Neuronal stem cell (in vitro differentiated cells): ENCODE data around the gene PNRC1.

Experiments
- DNase-seq: peaks from one replicate; pipeline ENCODE4 v3.0.0-alpha.2; 2013; ENCODE audit warnings: low spot score
- H2AFZ ChIP-seq: one replicate; pipeline ENCODE4 v1.6.1; 2013; ENCODE audit warnings: mild to moderate bottlenecking, low read length, inconsistent platforms
- H2AK5ac ChIP-seq: 2 replicates; pipeline ENCODE4 v1.6.1; 2013; ENCODE audit warnings: low read depth, mild to moderate bottlenecking, inconsistent platforms, low read length, moderate library complexity, mixed read lengths
- H2BK120ac ChIP-seq: 2 replicates; pipeline ENCODE4 v1.6.1; 2013; ENCODE audit warnings: low read depth, mild to moderate bottlenecking, inconsistent platforms, low read length, moderate library complexity, mixed read lengths
- H2BK12ac ChIP-seq: one replicate; pipeline ENCODE4 v1.6.1; 2013; ENCODE audit warnings: low read length, inconsistent platforms
- H2BK15ac ChIP-seq: 2 replicates; pipeline ENCODE4 v1.6.1; 2013; ENCODE audit warnings: mild to moderate bottlenecking, low read length, inconsistent platforms, mixed read lengths
- H2BK5ac ChIP-seq: one replicate; pipeline ENCODE4 v1.6.1; 2013; ENCODE audit warnings: inconsistent platforms, mild to moderate bottlenecking, low read length, moderate library complexity
- H3K14ac ChIP-seq: one replicate; pipeline ENCODE4 v1.6.1; 2013; ENCODE audit warnings: low read length, inconsistent platforms
- H3K18ac ChIP-seq: 2 replicates; pipeline ENCODE4 v1.6.1; 2013; ENCODE audit warnings: low read length, inconsistent platforms
- H3K23ac ChIP-seq: 2 replicates; pipeline ENCODE4 v1.6.1; 2013; ENCODE audit warnings: low read depth, mild to moderate bottlenecking, mixed read lengths, low read length, inconsistent platforms; ENCODE audit not compliant: poor library complexity
- H3K27ac ChIP-seq: replicated peaks from 3 replicates; pipeline ENCODE4 v1.5.1; 2013; ENCODE audit warnings: low read length, inconsistent platforms
- H3K27me3 ChIP-seq, 3 experiments: 2 replicates each; pipeline ENCODE4 v1.6.1; 2013; ENCODE audit warnings: low read length in 3 of 3, mild to moderate bottlenecking in 2 of 3, inconsistent platforms in 1 of 3, low read depth in 1 of 3, mixed read lengths in 1 of 3, moderate library complexity in 1 of 3; ENCODE audit not compliant: control insufficient read depth in 3 of 3, insufficient read depth in 3 of 3
- H3K36me3 ChIP-seq, 2 donors: replicated peaks in 1 of 2; 2 replicates each; pipeline ENCODE4 v1.6.1; 2013; ENCODE audit warnings: low read length in 2 of 2; ENCODE audit not compliant: control insufficient read depth in 2 of 2, insufficient read depth in 2 of 2
- H3K4ac ChIP-seq: 2 replicates; pipeline ENCODE4 v1.6.1; 2013; ENCODE audit warnings: inconsistent platforms, mild to moderate bottlenecking, low read length, moderate library complexity
- H3K4me1 ChIP-seq, 2 donors: 1 replicate in 1 of 2; 2 replicates in 1 of 2; pipeline ENCODE4 v1.6.1; 2013; ENCODE audit warnings: low read length in 2 of 2, low read depth in 1 of 2; ENCODE audit not compliant: control insufficient read depth in 2 of 2, insufficient read depth in 1 of 2
- H3K4me2 ChIP-seq: one replicate; pipeline ENCODE4 v1.6.1; 2013; ENCODE audit warnings: mild to moderate bottlenecking, low read length, inconsistent platforms; ENCODE audit not compliant: insufficient read depth, poor library complexity, severe bottlenecking
- H3K4me3 ChIP-seq, 2 donors: 2 replicates each; pipeline ENCODE4 v1.5.1; 2013; ENCODE audit warnings: low read length in 2 of 2, mild to moderate bottlenecking in 2 of 2, inconsistent platforms in 1 of 2, moderate library complexity in 1 of 2
- H3K79me1 ChIP-seq: one replicate; pipeline ENCODE4 v1.6.1; 2013; ENCODE audit warnings: low read depth, mild to moderate bottlenecking, inconsistent platforms, low read length, moderate library complexity
- H3K9ac ChIP-seq: one replicate; pipeline ENCODE4 v1.6.1; 2013; ENCODE audit warnings: mild to moderate bottlenecking, low read depth, low read length, inconsistent platforms; ENCODE audit not compliant: poor library complexity
- H3K9me3 ChIP-seq, 2 donors: replicated peaks in 1 of 2; 2 replicates each; pipeline versions ENCODE3 to v1.6.1; 2013; ENCODE audit warnings: low read length in 2 of 2, mild to moderate bottlenecking in 2 of 2, inconsistent platforms in 1 of 2, low read depth in 1 of 2, mixed read lengths in 1 of 2, moderate library complexity in 1 of 2; ENCODE audit not compliant: control insufficient read depth in 2 of 2, insufficient read depth in 1 of 2
- H4K8ac ChIP-seq: one replicate; pipeline ENCODE4 v1.6.1; 2013; ENCODE audit warnings: low read depth, mild to moderate bottlenecking, inconsistent platforms, low read length, moderate library complexity
- H4K91ac ChIP-seq: one replicate; pipeline ENCODE4 v1.6.1; 2013; ENCODE audit warnings: low read length, low read depth, mild to moderate bottlenecking, inconsistent platforms; ENCODE audit not compliant: poor library complexity
- WGBS, 2 donors: extraction: QIAGEN DNeasy Blood & Tissue Kit; methylation state at CpG; one replicate each; pipeline ENCODE4 v1.1.7; 2013; ENCODE audit warnings: missing lambda C conversion rate in 2 of 2, mixed read lengths in 1 of 2; ENCODE audit not compliant: insufficient read length in 2 of 2, insufficient replicate concordance in 1 of 2; ENCODE audit errors: extremely low coverage in 2 of 2; 5-methylcytosine and 5-hydroxymethylcytosine counted together

Gene PNRC1

GRCh38 chr6:89069536-89070163, 10.9 kb upstream of the PNRC1 start:
- H3K18ac ChIP-seq: no peak overlapping the region
- no peak for DNase-seq
- H2BK5ac ChIP-seq: no peak overlapping the region
- H3K9ac ChIP-seq: no peak overlapping the region
- WGBS, 2 donors: no CpG with 5 or more reads among the region's 10 CpGs
- no peak overlapping the region for H2BK15ac ChIP-seq
- H4K91ac ChIP-seq: no peak overlapping the region
- no peak overlapping the region for H4K8ac ChIP-seq
- H3K4me1 ChIP-seq: no peaks in the 10 kb centered on the region
- no peak overlapping the region for H3K14ac ChIP-seq
- H3K27me3 ChIP-seq: peaks cover 0 to 20% (median 0%) of the 10 kb centered on the region in 3 experiments
- H3K79me1 ChIP-seq: no peaks in the 10 kb centered on the region
- no peak overlapping the region for H2BK12ac ChIP-seq
- H3K36me3 ChIP-seq: no peaks in the 10 kb centered on the region
- no peak overlapping the region for H3K4me2 ChIP-seq
- H3K4ac ChIP-seq: no peak overlapping the region
- no peak overlapping the region for H2AFZ ChIP-seq
- H3K4me3 ChIP-seq: no peak overlapping the region
- no peak overlapping the region for H3K27ac ChIP-seq
- H3K23ac ChIP-seq: no peak overlapping the region
- H2AK5ac ChIP-seq: no peak overlapping the region
- H3K9me3 ChIP-seq: peaks cover 0 to 11% of the 10 kb centered on the region in 2 donors
- no peak overlapping the region for H2BK120ac ChIP-seq

DNA sequence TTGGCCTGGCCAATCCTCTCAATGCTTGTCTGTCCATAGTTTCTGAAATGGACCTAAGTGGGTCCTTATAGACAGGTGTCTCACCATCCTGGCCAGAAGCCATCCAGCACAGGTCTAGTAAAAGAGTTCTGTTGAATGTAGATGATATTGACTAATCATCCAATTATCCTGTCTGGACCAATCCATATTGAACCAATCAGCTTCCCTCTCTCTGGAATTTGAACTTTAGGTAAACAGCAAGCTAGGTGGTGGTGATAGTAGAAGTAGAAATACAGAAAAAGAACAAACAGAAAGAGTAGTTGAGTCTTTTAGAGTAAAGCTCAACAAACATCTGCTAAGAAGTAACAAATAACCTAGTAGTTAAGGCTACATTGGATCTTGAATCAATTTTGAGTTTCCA, 9.5 kb upstream of the PNRC1 start:
- H4K91ac ChIP-seq: no peak overlapping the region
- no peak overlapping the region for H3K14ac ChIP-seq
- no peak overlapping the region for H2BK120ac ChIP-seq
- H3K18ac ChIP-seq: no peak overlapping the region
- H3K4me3 ChIP-seq: no peak overlapping the region
- H2AFZ ChIP-seq: no peak overlapping the region
- H2BK15ac ChIP-seq: no peak overlapping the region
- no peaks in the 10 kb centered on the region for H3K79me1 ChIP-seq
- peaks cover 0 to 20% (median 0%) of the 10 kb centered on the region in 3 experiments for H3K27me3 ChIP-seq
- no peak overlapping the region for H3K4me2 ChIP-seq
- no peaks in the 10 kb centered on the region for H3K4me1 ChIP-seq
- H3K4ac ChIP-seq: no peak overlapping the region
- no peak overlapping the region for H4K8ac ChIP-seq
- H3K27ac ChIP-seq: no peak overlapping the region
- H3K9me3 ChIP-seq: peaks cover 0 to 11% of the 10 kb centered on the region in 2 donors
- no peak overlapping the region for H3K9ac ChIP-seq
- no peak for DNase-seq
- no peaks in the 10 kb centered on the region for H3K36me3 ChIP-seq
- no peak overlapping the region for H2BK5ac ChIP-seq
- no peak overlapping the region for H2AK5ac ChIP-seq
- no peak overlapping the region for H3K23ac ChIP-seq
- H2BK12ac ChIP-seq: no peak overlapping the region

- Histone ChIP-seq H3K4me2 (no peak overlapping the region), H3K4me1 (no peaks in the 10 kb centered on the region), H2AK5ac (no peak overlapping the region), H3K9ac (no peak overlapping the region), H3K27me3 (peaks cover 0 to 18% (median 0%) of the 10 kb centered on the region in 3 experiments), H4K8ac (no peak overlapping the region), H3K36me3 (no peaks in the 10 kb centered on the region), H3K14ac (no peak overlapping the region), H2BK15ac (no peak overlapping the region), H3K18ac (no peak overlapping the region), H3K79me1 (no peaks in the 10 kb centered on the region), H2BK5ac (no peak overlapping the region), H2BK12ac (no peak overlapping the region), H2AFZ (peak overlapping the region; percentile 81), H3K9me3 (peaks cover 0 to 11% of the 10 kb centered on the region in 2 donors), H3K4me3 (no peak overlapping the region), H3K27ac (no peak overlapping the region), H3K23ac (no peak overlapping the region), H4K91ac (no peak overlapping the region), H3K4ac (no peak overlapping the region), H2BK120ac (no peak overlapping the region)
- DNase-seq: no peak
- no CpG with 5 or more reads among the region's 4 CpGs for WGBS, 2 donors
These were observed 7.4 kb upstream of the PNRC1 start for GRCh38 chr6:89073014-89073620.

DNA sequence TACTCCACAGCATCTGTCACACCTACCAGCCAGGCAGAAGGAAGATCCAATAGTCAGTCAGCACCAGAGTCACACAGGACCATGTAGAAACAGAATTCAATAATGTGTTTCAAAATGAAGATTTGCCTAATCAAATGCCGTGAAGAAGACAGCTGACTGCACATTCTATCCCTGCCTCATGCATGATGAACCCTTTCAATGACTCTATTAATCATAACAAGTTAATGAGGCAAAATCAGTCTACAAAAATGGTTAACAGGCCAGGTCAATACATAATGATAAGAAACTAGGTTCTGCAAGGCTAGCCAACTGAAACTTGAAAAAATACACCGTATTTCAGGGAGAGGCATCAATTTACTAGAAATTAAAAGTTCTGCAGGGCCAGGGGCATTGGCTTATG, 6.7 kb upstream of the PNRC1 start:
- Histone ChIP-seq H3K36me3 (no peaks in the 10 kb centered on the region), H2BK120ac (no peak overlapping the region), H2BK5ac (no peak overlapping the region), H3K9ac (no peak overlapping the region), H2AFZ (no peak overlapping the region), H3K9me3 (peaks cover 0 to 11% of the 10 kb centered on the region in 2 donors), H2AK5ac (no peak overlapping the region), H4K91ac (no peak overlapping the region), H3K18ac (no peak overlapping the region), H3K4me1 (no peaks in the 10 kb centered on the region), H4K8ac (no peak overlapping the region), H3K4ac (no peak overlapping the region), H2BK12ac (no peak overlapping the region), H3K14ac (no peak overlapping the region), H3K4me2 (no peak overlapping the region), H3K23ac (no peak overlapping the region), H3K4me3 (no peak overlapping the region), H3K79me1 (no peaks in the 10 kb centered on the region), H3K27me3 (peaks cover 0 to 18% (median 0%) of the 10 kb centered on the region in 3 experiments), H2BK15ac (no peak overlapping the region), H3K27ac (no peak overlapping the region)
- no peak for DNase-seq
- no CpG with 5 or more reads among the region's 2 CpGs for WGBS, 2 donors
